HG02798 (cell line): ENCODE measurements around the gene ZNF334.

Experiments
- ATAC-seq: cut with Tn5 transposase; IDR thresholded peaks from one replicate; pipeline ENCODE4 v1.9.1; 2021; ENCODE audit warnings: mild to moderate bottlenecking; ENCODE audit not compliant: unreplicated experiment, poor library complexity

The ZNF334 gene

GRCh38 chr20:46546298-46546697 is 32.9 kb upstream of the ZNF334 start:
- ATAC-seq: no peak

GRCh38 chr20:46545827-46546138 is 32.4 kb upstream of the ZNF334 start:
- no peak for ATAC-seq

- ATAC-seq: no peak
Measured at GRCh38 chr20:46545077-46545826, 31.9 kb upstream of the ZNF334 start.

- ATAC-seq: no peak
Measured at GRCh38 chr20:46544576-46544975, 31.2 kb upstream of the ZNF334 start.

- no peak for ATAC-seq
Measured at GRCh38 chr20:46543959-46544358, 30.6 kb upstream of the ZNF334 start.

GRCh38 chr20:46543033-46543432 is 29.7 kb upstream of the ZNF334 start:
- ATAC-seq: no peak

- no peak for ATAC-seq
Measured at GRCh38 chr20:46541229-46541935, 28.0 kb upstream of the ZNF334 start.

GRCh38 chr20:46539113-46539512 is 25.8 kb upstream of the ZNF334 start:
- ATAC-seq: no peak

- no peak for ATAC-seq
Measured at GRCh38 chr20:46530640-46531039, 17.3 kb upstream of the ZNF334 start.

GRCh38 chr20:46523696-46524328 is 10.5 kb upstream of the ZNF334 start:
- ATAC-seq: no peak

- no peak for ATAC-seq
Measured at GRCh38 chr20:46523108-46523507, 9.7 kb upstream of the ZNF334 start.

- ATAC-seq: no peak
Measured at GRCh38 chr20:46520976-46521579, 7.7 kb upstream of the ZNF334 start.

- ATAC-seq: no peak
Measured at GRCh38 chr20:46520540-46520939, 7.2 kb upstream of the ZNF334 start.

- ATAC-seq: no peak
Measured at GRCh38 chr20:46519471-46520068, 6.2 kb upstream of the ZNF334 start.

- ATAC-seq: no peak
Measured at GRCh38 chr20:46509523-46509922, 3.8 kb downstream of the ZNF334 start.

- no peak for ATAC-seq
Measured at GRCh38 chr20:46507760-46508407, 5.5 kb downstream of the ZNF334 start.

GRCh38 chr20:46505506-46505905 is 7.9 kb downstream of the ZNF334 start:
- no peak for ATAC-seq

GRCh38 chr20:46501961-46502360 is 11.4 kb downstream of the ZNF334 start:
- no peak for ATAC-seq

GRCh38 chr20:46501337-46501942 is 11.9 kb downstream of the ZNF334 start:
- no peak for ATAC-seq

- ATAC-seq: no peak
Measured at GRCh38 chr20:46494077-46494476, 19.3 kb downstream of the ZNF334 start.
